Measurements from ENCODE around the gene BPIFB2. TPM values are rescaled to one million over a fixed set of nuclear protein-coding genes. Genes with fewer than 3 reads are reported as not detected.

The BPIFB2 gene
- total and polyA plus RNA-seq, 4 donors: 0.33 to 3.7 (median 1.5) TPM

DNA sequence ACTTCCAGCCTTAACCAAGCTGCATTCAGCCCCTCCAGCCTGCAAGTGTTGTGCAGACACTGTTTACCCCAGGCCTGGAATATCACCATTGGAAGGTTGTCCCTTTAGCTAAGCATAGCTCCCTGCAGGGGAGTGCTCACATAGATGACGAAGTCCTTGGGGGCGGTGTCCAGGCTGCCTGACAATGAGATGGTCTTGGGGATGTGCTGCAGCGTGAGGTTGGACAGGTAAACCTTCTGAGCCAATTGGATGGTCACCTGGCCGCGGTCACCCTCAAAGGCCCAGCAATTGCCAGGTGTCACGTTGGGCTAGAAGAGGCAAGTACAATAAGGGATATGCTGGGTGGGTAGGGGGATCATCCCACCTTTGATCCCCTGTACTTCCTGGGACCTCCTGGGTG is 21.9 kb upstream of the BPIFB2 start:
- no peak overlapping the region for H3K9ac ChIP-seq (ENCODE audit: low read depth in 1 of 2, low read length in 2 of 2)
- H3K4me1 ChIP-seq (ENCODE audit: control insufficient read depth in 4 of 4, insufficient read depth in 4 of 4, low read length in 3 of 4): no peaks in the 10 kb centered on the region
- no peak overlapping the region for H3K27ac ChIP-seq (ENCODE audit: low read depth in 1 of 2, low read length in 2 of 2)
- DNase-seq (ENCODE audit: low spot score): no peak
- TF ChIP-seq, protein P1, sequence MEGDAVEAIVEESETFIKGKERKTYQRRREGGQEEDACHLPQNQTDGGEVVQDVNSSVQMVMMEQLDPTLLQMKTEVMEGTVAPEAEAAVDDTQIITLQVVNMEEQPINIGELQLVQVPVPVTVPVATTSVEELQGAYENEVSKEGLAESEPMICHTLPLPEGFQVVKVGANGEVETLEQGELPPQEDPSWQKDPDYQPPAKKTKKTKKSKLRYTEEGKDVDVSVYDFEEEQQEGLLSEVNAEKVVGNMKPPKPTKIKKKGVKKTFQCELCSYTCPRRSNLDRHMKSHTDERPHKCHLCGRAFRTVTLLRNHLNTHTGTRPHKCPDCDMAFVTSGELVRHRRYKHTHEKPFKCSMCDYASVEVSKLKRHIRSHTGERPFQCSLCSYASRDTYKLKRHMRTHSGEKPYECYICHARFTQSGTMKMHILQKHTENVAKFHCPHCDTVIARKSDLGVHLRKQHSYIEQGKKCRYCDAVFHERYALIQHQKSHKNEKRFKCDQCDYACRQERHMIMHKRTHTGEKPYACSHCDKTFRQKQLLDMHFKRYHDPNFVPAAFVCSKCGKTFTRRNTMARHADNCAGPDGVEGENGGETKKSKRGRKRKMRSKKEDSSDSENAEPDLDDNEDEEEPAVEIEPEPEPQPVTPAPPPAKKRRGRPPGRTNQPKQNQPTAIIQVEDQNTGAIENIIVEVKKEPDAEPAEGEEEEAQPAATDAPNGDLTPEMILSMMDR (IDR thresholded peaks at IDR 0.05; ENCODE audit: low read depth, low read length, missing input control): no peak
- TF ChIP-seq JUND (IDR thresholded peaks at IDR 0.05): no peak
- no peak for TF ChIP-seq RXRA (IDR thresholded peaks at IDR 0.05)
- no peak for TF ChIP-seq RAD21 (IDR thresholded peaks at IDR 0.05)
- no peak for TF ChIP-seq EGR1 (IDR thresholded peaks at IDR 0.05; ENCODE audit: low read depth in 2 of 2)
- no peak for TF ChIP-seq YY1 (IDR thresholded peaks at IDR 0.05)
- TF ChIP-seq HNF4A (conservative IDR thresholded peaks at IDR 0.05): no peak
- no peak for TF ChIP-seq ZBTB33 (IDR thresholded peaks at IDR 0.05)
- TF ChIP-seq REST (IDR thresholded peaks at IDR 0.05): no peak
- TF ChIP-seq FOXA2 (IDR thresholded peaks at IDR 0.05): no peak
- no peak for TF ChIP-seq MAX (IDR thresholded peaks at IDR 0.05)
- H3K9me3 ChIP-seq (ENCODE audit: control insufficient read depth in 4 of 4, low read length in 3 of 4): no peaks in the 10 kb centered on the region
- H3K4me3 ChIP-seq (ENCODE audit: low read depth in 1 of 3, low read length in 3 of 3): no peak overlapping the region
- 87% methylated on average over 6 of the region's 6 CpGs for WGBS
- H3K36me3 ChIP-seq (ENCODE audit: control insufficient read depth in 4 of 4, insufficient read depth in 3 of 4, low read depth in 1 of 4, low read length in 3 of 4): no peaks in the 10 kb centered on the region
- no peaks in the 10 kb centered on the region for H3K27me3 ChIP-seq (ENCODE audit: control insufficient read depth in 4 of 4, insufficient read depth in 4 of 4, low read length in 3 of 4)

GRCh38 chr20:32986331-32986966 is 21.1 kb upstream of the BPIFB2 start:
- no peak overlapping the region for H3K27ac ChIP-seq (ENCODE audit: low read depth in 1 of 2, low read length in 2 of 2)
- H3K4me3 ChIP-seq (ENCODE audit: low read depth in 1 of 3, low read length in 3 of 3): no peak overlapping the region
- no peaks in the 10 kb centered on the region for H3K36me3 ChIP-seq (ENCODE audit: control insufficient read depth in 4 of 4, insufficient read depth in 3 of 4, low read depth in 1 of 4, low read length in 3 of 4)
- no peaks in the 10 kb centered on the region for H3K9me3 ChIP-seq (ENCODE audit: control insufficient read depth in 4 of 4, low read length in 3 of 4)
- no peak for TF ChIP-seq NR2F2 (IDR thresholded peaks at IDR 0.05)
- no peak for DNase-seq (ENCODE audit: low spot score)
- no peaks in the 10 kb centered on the region for H3K27me3 ChIP-seq (ENCODE audit: control insufficient read depth in 4 of 4, insufficient read depth in 4 of 4, low read length in 3 of 4)
- no peaks in the 10 kb centered on the region for H3K4me1 ChIP-seq (ENCODE audit: control insufficient read depth in 4 of 4, insufficient read depth in 4 of 4, low read length in 3 of 4)
- 80% methylated on average over 18 of the region's 18 CpGs for WGBS
- H3K9ac ChIP-seq (ENCODE audit: low read depth in 1 of 2, low read length in 2 of 2): no peak overlapping the region

All from liver (tissue), 9 donors.